NCI-H1417 treated with DMSO at 0.1 percent for 48 hours (cell line): Measurements from ENCODE around the gene FSHR.

Experiments
- DNase-seq: peaks from one replicate; lab custom pipeline; 2025; lab: John Stamatoyannopoulos, UW

FSHR gene

DNA sequence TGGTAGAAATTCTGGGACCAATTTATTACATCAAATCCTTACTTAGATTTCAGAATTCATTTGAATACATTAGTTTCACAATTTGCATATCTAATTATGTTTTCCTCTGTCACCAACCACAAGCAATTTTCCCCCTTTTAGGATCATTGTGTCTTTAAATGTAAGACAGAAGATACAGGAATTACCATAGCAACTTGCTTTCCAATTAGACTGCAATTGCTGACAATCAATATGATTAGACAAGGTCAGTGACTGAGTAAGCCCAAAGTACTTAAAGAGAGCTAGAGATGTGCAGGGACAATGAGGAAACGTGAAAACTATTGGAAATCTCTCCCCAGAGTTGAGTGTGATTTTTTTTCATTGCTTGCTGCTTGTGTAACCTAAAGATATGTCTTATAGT lies 121.4 kb downstream of the FSHR start:
- DNase-seq: no peak

DNA sequence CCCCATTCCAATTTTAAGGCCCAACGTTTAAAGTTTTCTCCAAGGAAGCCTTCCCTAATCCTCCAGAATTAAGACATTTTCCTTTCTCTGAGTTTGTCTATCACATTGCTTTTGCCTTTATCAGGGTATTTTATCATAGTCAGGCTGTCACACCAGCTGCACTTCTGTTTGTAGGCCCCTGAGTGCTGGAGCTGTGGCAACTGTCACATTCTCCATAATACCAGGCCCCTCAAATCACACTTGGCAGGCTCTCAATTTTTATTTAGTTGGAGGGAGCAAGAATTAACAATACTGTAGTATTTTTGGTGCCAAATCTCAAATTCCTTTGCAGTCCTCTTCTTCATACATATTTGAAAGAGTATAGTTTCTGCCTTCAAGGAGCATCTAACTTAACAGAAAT lies 122.2 kb downstream of the FSHR start:
- DNase-seq: no peak

DNA sequence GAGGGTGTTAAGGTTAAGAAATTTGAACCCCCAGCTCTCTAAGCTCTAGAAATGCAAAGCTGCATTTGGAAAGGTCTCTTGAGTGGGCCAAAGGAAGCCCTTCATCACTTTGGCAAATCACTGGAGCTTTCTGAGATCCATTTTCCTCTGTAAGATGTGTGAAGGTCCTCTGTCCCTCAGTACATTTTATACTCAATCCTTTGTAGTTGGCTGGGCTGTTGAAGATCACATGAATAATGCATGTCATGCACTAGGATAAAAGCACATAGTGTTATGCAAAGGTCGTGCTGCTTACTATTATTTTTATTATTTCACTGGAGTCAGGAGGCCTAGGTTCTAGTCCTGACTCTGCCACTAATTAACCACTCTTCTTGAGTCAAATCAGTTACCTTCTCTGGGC lies 124.9 kb downstream of the FSHR start:
- no peak for DNase-seq

DNA sequence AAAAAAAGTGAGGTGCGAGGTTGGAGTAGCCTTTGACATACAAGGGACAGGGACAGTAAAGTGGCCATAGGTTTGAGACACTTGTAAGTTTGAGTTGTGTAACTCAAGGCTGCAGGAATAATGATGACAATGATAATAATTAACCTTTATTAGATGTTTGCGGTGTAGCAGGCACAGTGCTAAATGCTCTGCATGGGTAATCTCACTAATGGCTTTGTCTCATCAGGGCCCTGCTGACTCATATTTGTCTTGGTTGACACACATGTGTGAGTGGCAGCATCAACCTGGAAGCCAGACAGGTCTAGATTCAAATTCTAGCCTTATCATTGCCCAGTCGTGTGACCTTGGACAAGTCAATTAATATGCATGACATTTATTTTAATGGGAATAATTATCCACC lies 126.2 kb downstream of the FSHR start:
- no peak for DNase-seq

DNA sequence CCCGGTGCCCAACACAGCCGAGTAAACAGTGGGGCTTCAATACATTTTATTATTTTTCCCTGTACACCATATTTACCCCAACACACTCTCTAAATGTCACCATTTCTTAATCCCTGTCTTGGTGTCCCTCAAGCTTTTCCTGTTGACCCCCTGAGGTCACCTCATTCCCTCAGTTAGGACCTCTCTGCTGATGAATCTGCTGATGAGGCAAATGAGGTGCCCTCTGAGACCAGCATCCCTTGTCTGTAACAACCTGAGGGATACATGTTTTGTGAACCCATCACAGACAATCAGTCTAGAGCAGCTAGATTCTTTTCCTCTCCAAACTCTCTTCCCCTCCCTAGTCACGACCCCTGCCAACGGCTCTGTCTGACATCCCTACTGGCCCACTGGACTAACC lies 127.6 kb downstream of the FSHR start:
- no peak for DNase-seq

DNA sequence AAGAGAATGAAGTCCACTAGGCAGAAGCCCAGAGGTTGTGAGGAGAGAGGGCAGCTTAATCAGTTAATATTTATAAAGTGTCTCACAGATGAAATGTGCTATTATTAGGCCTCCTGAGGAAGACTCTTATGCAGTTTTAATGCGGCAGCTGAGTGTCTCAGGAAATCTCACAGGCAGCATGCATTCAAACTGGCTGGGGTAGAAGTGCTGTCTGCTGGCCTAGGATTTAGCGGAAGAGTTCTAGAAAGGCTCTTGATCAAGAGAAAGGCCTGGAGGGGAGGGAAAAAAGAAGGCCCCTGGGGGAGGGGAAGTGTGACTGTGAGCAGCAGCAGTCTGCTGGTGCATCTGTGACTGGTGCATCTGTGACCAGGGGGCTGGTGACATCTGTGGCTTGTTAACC lies 133.0 kb downstream of the FSHR start:
- DNase-seq: no peak

DNA sequence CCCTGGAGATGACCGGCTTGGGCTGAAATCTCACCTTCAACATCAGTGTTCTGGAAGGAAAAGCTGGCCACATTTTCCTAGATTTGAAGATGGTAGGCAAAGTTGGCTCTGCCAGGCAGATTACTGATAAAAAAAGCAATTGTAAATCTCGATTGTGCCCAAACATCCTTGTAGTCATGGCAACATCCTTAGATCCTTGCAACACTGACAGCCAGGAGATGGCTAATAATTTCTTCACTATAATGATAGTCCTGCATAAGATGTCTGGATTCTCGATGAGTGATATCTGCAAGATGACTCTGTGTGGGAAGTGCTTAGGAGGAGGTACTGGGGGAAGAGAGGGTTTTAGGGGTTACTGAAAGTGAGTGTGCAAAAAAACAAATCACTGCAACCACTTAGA lies 149.1 kb downstream of the FSHR start:
- DNase-seq: no peak

DNA sequence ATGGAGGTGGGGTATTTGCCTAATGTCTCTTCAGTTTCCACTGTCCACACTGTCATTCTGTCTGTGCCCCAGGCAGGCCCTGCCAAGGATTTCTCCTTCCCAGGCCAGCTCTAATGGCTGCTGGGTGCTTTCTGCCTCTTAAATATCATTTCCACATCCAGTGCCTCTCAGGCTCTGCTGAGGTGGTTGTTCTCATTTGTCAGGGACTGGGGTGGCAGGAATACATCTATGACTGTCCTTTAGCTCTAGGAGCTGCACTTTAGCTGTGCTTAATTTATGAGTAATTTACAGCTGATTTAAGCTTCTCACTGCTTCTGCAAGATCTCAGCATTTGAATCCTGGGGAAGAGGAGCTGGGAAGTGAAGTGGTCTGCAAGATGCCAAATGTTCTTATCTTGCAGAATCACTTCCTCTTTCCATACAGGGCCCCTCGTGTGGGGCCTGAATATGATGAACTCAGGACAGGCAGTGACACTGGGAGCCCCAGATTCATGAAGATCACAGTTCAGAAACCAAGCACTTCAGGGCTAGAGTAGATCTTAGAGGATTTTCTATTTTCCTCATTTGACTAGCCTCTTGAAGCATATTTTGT lies 150.2 kb downstream of the FSHR start:
- no peak for DNase-seq

DNA sequence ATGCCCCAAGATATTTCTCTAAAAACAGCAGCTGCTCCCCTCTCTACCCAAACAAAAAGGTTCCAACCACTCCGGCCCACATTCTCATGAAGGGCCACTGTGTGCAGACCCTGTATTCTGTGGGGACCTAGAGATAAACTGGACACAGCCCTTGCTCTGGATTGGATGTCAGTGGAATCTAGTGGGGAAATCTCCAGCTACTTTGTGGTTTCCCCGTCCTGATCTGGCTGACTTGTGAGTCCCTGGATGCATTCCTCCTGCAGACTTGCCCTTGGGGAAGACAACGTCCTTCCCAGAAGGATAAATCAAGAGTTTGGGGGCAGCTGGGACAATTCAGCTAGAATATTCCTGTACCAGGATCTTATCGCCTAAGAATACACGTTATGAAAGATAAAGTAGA lies 151.1 kb downstream of the FSHR start:
- DNase-seq: no peak

DNA sequence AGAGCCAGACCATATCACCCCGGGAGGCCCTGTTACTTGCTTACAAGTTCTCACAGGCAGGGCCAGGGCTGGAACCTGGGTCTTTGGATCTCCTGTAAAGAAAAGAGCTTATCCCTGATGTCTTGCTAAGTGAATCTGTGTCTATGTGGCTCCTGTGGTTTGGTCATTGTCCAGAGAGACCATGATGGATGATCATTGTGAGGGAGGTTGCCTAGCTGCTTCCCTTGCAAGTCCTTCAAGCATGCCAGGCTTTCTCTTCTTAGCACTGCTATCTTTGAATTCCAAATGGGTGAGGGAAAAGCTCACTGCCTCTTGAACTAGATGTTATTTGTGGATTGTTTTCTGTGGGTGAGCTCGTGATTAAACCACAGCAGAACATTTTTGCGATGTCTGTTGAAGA lies 151.6 kb downstream of the FSHR start:
- DNase-seq: no peak

DNA sequence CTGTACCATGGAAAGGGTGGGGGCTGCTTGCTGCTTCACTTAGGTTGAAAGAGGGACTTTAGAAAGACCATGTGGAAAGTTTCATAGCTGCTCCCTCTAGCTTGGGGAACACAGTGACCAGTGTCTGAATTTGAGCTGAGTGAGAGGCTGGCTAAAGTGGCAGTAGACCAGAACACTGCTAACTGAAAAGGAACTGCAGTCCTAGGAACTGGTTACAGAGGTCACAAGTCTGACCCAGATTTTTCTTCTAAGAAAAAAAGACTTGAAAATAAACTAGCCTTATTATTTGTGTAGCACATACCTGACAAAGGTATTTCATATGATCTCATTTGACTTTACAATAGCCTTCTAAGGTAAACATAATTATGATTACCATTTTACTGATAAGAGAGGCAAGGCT lies 153.6 kb downstream of the FSHR start:
- no peak for DNase-seq

DNA sequence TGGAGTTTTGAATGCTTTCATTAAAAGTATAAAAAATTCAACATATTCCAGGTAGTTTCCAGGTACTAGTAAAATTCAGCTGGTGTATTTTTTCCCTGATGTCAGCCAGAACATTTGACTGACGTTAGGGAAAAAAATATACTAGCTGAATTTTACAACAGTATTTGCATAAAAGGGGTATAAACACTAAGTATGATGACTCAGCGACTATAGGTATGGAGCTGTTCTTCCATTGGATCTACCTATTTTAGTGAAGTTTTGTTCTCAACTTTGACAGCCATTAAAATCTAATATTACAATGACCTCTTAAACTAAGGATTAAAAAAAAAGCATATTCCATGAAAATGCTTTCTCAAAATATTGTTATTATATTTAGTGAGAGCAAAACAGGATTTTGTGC lies 155.9 kb downstream of the FSHR start:
- no peak for DNase-seq

DNA sequence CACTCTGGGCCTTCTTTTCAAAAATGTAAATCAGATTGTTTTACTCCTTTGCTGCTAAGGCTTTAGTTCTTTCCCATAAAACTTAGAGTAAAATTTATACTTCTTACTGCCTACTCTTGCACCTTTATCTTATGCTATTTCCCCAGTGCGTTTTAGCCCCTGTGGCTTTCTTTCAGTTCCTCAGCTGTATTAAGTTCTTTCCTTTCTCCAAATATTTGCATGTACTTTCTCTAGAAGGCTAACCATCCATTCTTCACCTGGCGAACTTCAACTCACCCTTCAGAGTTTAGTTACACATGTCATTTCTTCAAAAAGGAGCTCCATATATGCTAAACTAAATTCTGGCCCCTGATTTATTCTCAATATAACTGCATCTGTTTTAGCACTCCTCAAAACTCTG lies 160.7 kb downstream of the FSHR start:
- DNase-seq: no peak

DNA sequence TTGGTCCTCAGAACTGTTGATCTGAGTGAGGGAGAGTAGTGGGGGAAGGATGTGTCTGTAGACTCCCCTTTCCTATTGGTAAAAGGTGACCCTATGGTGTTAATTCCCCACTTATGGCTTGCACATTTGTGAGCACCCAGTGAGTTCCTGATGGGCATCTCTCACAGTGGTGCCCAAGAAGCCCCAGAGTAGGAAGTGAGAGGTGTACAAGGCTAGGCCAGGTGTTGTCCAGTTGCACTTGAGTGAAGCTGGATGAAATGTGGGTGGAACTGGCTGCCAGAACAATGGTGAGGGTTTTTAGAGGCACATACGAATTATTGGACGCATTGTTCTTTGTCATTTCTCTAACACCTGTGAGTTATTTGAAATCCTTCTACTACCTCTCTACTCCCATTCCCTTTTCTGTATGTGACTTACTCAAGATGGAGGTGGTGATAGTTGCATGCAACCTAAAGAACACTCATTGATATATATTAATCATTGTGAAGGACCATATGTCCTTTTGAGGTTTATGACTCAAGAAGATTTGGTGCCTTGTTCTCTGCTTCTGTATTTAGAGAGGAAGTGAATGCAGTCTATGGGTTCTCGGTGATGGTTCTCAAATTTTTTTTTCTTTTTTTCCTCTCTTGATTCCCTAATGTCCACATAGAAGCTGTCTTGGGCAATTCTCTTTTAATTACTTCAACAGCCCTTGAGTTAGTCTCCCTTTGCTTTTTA lies 162.7 kb downstream of the FSHR start:
- no peak for DNase-seq

DNA sequence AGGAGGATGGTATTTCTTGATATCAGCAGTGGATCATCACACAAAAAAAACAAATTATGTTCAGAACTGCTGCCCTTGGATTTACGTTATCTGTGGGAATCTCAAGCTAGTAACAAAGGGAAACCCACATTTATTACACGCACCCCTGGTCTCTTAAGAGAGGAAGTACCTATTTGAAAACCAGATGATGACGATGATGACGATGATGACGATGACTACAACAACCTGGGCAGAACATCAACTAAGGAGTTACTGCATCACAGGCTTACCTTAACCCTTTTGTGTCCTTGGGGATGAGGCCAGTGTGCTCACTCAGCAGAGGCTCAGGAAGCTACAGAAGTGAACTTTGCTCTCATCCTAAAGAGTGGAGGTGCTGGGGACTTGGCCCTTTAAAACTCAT lies 169.4 kb downstream of the FSHR start:
- DNase-seq: no peak

DNA sequence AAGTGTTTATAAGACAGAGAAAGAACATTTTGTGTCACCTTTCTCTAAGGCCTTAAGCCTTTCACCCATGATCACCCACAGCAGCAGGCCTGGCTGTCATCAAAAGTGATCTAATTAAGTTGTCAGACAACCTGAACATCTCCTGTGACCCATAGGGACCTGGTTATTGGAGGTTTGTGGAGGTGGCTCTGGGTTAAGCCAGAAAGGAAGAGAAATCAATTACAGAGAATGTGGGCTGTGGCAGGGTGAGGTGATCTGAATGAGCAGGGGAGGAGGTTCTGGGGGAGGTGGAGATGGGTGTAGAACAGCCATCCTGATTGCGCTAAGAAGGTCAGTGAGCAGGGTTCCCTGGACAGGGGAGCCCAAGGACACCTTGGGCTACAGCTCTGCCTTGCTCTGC lies 170.8 kb downstream of the FSHR start:
- no peak for DNase-seq

DNA sequence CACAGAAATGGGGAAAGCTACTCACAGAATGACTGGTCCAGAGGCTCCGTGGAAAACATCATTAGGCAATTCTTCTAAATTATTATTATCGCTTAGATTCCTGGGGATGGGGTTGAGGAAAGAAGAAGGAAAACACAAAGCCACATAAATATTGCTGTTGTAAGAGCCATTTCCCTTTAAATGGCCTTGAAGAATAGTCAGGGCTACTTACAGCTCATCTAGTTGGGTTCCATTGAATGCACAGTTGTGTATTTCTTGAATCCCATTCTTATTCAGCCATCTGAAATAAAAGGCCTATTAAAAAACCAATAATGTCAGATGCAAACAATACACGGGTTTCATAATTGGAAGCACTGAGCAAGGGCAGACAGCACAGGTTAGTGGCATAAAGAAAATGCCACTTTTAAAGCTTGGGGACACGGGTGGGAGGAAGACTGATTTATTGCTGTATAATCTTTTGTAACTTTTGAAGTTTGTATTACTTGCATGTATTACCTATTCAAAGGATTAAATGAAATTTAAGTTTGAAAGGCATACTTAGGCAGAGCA lies 171.4 kb downstream of the FSHR start:
- no peak for DNase-seq

DNA sequence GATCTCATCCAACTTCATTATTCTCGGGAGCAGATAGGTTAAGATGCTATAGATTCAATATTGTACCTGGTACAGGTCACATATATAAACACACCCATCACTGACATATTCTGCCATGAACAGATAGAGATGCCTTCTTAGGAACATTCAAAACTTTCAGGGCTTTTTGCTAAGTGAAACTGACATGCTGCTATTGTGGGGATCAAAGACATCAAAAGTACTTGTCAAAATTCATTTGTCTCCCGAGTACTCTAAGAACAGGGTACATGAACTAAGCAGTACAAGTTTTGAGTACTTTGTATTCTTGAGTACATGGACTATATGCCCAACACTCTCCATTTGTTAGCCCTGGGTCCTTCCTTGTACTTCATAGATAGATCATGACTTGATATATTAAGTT lies 173.5 kb downstream of the FSHR start:
- no peak for DNase-seq

DNA sequence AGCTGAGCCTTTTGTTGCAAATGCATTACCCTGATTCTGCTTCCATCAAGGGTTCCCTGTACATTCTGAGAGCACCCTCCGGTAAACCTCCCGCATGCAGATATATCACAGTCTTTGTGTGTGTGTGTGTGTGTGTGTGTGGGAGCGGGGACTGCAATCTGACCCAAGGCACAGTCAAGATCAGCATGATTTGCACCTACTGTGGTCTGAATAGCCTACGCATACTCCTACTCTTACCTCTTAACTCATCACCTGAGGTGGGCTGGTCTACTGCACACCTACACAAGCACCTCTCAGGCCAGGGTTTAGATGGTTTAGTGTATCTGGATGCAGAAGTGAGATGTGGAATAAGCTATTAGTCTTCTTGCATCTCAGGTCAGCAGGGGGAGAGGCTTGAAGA lies 174.6 kb downstream of the FSHR start:
- DNase-seq: no peak

DNA sequence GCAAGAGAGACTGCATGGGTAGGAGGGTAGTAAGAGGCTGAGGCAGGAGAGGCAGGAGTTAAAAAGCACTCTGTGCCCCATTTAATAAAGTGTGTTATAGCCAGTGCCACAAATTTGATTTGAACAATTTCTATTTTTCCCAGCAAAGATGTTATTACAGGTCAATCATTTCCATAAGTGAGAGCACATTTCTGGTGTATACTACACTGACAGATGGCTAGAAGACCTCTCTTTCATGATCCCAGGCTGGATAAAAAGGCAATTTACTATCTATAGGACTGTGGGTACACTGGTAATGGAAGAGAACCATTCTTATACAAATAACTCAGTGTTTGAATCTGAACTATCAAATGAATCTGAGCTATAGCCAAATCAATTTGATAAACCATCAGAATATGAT lies 176.2 kb downstream of the FSHR start:
- DNase-seq: no peak

DNA sequence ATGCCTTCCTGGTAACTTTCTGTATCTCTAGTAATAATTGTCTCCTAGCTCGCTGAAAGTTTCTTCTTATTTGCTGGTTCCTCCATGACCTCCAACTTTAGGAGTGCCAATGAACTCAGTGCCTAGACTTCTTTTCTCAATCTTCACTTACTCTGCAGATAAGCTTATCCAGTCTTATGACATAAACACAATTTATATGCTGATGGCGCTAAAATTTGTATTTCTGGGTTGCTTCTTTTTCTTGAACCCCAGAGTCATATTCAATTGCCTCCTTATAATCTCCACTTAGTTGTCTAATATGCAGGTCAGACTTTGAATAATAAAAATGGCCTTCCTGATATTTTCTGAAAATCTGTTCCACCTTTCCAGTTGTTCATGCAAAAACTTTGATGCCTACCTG lies 182.5 kb downstream of the FSHR start:
- no peak for DNase-seq

DNA sequence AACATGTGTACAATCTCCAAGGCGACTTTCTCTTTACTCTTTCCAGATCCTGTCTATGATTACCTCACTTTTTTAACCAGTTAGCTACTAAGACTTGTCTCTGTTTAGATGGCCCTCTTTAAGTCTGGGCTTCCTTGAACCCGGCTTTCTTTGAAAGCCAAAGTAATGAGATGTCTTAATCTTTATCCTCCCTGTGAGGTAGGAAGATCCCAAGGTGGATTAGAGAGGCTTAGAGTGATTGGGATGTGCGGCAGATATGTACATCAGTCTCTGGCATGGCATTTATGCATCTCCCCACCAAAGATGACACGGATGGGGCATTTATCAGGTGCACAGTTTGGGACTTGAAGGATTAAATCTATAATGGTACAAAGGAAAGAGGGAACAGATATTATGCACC lies 186.3 kb downstream of the FSHR start:
- no peak for DNase-seq

DNA sequence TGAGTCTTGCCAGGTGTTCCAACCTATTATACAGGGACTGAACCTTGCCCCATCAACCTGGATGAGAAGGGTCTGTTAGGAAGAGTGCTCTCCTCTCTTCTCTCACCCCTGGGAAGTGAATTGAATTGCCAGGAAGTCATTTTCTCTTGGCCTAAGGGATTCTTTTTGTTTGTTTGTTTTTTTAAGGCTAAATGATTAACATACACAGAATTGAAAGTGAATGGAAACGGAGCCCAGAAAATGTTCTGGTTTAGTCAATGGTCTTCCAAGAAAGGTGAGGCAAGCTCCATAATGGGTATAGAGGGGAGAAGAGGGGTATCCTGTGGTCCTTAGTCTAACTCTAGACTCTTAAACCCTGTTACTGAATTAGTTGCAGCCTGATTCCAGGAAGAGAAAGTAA lies 189.1 kb downstream of the FSHR start:
- DNase-seq: no peak

DNA sequence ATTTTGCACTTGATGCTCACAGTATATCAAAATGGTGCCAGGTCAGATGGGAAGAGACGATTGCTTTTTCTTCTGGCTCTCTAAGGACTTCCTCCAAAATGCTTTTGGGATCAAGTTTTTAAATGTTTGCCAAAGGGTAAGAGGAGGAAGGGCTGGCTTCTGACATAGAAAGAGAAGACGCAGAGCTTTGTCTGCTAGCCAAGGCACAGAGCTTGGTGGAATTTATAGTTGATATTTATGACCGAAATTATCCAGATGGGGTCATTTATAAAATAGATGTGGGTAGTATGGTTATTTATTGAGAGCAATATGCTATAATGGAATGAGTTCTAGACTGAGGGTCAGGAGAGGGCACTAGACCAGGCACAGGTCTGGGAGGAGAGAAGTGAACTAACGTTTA lies 193.3 kb downstream of the FSHR start:
- no peak for DNase-seq
